ENCODE results near the gene TMEM132E.
A peak's percentile ranks its signal among the peaks of the same experiment; 100 is the strongest.
"Not testable (repeated sequence)": the region's sequence is repeated elsewhere in the genome, so short reads cannot be mapped to it uniquely, and the experiment has no call there.

Gene TMEM132E

DNA sequence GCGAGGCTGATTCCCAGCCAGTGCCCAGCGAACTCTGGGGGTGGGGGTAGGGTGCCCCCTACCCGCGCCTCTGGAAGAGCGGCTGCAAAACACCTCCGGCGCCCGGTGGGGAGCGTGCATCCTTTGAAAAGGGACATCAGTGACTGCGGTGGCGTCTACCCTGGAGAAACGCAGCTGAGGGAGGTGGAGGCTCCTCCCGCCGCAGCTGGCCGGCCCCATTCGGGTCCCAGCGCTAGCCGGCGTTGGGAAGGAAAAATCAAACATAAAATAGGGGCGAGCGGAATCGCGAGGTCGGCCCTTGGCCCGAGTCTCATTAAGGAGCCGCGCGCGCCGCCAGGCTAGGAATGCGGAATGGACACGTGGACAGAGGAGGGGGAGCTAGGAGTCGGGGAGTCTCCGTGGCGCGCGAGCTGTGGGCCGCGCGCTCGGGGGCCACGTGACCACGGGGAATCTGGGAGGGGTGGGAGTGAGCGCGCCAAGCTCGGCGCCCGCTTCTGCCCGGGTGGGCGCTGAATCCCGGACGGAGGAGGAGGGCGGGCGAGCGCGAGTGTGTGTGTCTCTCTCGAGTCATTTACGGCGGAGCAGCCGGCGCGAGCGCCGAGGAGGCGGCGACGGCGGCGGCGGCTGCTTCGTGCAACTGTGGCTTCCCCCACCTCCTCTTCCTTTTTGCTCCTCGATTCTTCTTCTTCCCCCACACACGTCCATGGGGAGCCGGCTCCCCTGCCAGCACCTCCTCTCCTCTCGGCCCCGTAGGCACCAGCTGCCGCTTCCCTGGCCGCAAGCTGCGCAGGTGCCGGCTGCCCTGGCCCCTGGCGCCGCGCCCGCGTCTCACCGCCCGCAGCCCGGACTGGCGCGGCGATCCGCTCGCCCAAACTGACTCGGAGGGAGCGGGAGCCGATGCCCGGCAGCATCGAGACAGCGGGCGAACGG is at the start of gene TMEM132E:
Gene TMEM132E, plus strand, starts transcription at position 566 of the 930 bp plus-strand sequence. CDS start 1,495 bp downstream, outside the sequence.
- DNase-seq, result peak; percentile 66

DNA sequence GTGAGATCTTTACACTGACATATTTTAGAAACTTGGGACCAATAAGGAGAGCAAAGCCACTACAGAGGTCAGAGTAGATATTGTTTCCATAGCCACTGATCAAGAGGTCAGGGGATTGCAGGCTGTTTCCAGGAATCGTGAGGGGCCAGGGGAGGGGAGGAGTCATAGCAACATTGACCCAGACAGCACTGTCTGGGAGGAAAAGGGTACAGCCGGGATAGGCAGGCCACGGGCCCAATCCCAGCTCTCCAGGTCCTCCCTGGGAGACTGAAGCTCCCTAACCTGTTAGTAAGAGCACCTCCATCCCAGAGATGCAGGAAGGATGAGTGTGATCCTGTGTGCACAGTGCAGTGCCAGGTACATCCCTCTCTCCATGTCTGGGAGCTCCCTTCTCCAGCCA is 48.5 kb upstream of the TMEM132E start:
- DNase-seq, result no peak

DNA sequence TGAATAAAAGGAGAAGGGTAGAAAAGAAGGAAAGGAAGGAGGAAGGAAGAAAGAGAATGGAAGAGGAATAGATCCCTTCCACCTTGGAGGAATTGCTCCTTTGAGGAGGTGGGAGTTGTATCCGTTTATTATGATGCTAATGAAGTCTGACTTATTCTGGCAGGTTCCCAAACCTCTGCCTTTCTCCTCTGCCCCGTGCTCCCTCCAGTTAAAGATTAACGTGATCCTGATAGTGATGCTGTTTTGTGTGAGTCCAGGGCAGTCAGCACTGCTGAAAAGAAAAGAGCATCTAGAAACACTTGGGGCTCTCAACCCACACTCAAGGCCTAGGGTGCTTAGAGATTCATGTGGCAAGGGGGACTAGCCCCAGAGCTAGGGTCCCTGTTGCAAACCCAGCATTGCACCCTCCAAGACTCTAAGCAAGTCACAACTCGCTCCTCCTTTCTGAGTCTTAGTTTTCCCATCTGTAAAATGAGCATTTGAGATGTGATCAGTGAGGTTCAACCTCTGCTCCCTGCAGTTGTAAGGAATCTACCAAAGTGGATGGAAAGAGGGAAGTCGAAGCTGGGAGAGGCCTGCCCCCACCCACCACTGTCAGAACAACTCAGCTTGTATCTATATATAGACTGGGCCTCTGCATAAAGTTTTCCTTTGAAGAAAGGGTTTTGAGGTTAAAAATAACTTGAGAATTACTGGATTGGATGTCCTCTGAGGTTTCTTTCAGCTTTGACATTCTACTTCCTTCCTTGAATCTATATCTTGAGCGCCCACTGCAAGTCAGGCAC is 46.9 kb upstream of the TMEM132E start:
- DNase-seq, result no peak

GRCh38 chr17:34533806-34534527 is 45.4 kb upstream of the TMEM132E start:
- DNase-seq, result no peak

DNA sequence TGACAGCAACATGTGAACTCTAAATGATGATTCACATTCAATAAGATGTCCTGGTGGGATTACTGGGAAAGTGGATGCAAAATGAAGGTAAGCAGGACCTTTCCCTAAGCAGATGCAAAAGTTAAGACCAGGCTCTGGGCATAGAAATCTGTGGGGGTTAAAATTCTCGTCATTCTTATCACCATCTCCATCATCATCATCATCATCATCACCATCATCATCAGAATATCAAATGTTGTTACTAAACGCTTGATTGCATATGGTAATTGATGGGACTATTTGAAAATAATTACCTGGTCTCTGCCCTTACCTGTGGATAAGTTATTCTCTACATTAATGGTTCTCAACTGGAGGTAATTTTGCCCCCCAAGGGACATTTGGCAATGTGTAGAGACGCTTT is 41.9 kb upstream of the TMEM132E start:
- DNase-seq, result no peak

DNA sequence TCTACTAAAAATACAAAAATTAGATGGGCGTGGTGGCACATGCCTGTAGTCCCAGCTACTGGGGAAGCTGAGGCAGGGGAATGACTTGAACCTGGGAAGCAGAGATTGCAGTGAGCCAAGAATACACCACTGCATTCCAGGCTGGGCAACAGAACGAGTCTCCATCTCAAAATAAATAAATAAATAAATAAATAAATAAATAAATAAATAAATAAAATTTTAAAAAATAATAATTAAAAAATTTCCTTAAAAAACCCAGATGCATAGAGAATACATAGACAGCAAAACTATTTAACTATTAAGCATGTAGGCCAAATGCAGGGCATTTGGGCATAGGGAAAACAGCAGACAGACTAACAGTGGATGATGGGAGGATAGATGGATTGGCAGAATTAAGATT is 40.8 kb upstream of the TMEM132E start:
- DNase-seq, result not testable (repeated sequence)

GRCh38 chr17:34539881-34540280 is 39.5 kb upstream of the TMEM132E start:
- no peak for DNase-seq

GRCh38 chr17:34542700-34543336 is 36.6 kb upstream of the TMEM132E start:
- DNase-seq, result peak; percentile 25

DNA sequence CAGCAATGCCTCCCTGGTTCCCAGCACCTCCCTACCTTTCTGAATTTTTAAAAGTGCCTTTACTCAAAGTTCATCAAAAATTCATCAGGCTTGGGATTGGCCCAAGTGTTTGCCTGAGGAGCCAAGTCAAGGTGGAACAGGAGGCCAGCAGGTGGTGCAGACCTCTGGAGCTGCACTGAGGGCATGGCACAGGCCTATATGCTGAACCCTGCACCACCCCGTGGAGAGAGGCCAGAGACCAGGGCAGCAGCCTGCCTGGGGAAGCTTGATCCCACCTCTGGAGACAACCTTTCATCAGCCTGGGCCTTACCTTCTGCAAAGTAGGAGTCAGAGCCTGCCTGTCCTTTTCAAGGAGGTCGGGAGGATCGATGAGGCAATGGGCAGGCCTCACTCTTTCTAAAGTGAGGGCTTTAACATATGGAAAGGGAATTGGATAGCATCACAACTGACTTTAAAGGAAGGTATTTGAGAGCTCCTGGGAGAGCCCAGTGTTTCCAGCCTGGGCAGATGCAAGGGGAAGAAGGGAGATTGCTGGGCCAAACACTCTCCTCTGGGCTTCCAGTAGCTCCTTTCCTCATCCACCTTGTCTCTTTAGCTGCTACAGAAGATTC is 31.8 kb upstream of the TMEM132E start:
- DNase-seq, result no peak

GRCh38 chr17:34549966-34550365 is 29.4 kb upstream of the TMEM132E start:
- DNase-seq, result no peak

- DNase-seq, result no peak
These were observed 25.5 kb upstream of the TMEM132E start for GRCh38 chr17:34553907-34554306.

DNA sequence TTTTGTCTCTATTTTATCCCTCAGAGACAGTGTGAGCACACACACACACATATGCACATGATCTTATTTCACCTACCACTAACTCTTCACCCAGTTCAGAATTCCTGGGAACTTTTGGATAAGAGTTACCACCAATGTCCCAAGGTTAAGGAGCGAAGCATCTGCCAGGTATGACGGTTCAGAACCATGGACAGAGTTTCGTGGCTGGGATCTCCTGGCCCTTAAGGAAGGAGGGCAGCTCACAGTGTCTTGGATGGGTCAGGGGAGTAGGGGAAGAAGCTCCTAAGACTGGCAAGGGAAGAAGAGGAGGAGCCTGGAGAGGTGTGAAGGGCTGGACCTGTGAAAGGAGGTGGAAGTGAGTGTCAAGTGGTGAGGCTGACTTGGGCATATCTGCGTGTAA is 23.0 kb upstream of the TMEM132E start:
- no peak for DNase-seq

DNA sequence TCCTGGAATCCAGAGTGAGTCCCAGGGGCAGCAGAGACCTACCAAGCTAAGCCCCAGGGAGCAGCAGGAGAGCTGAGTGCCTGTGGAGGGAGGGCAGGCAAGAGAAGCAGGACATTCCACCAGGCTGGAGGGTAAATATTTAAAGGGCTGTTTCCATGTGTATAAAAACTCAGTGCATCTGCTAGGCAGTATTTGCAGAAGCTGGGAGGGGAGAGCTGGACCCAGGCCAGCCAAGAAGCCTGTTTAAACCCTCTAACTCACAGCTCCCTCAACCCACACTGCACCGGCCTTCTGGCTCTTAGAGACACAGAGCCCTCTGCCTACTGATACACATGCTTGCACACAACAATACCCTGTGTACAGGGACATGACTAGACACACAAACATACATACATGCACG is 22.5 kb upstream of the TMEM132E start:
- DNase-seq, result no peak

- DNase-seq, result no peak
These were observed 18.1 kb upstream of the TMEM132E start for GRCh38 chr17:34561328-34561727.

DNA sequence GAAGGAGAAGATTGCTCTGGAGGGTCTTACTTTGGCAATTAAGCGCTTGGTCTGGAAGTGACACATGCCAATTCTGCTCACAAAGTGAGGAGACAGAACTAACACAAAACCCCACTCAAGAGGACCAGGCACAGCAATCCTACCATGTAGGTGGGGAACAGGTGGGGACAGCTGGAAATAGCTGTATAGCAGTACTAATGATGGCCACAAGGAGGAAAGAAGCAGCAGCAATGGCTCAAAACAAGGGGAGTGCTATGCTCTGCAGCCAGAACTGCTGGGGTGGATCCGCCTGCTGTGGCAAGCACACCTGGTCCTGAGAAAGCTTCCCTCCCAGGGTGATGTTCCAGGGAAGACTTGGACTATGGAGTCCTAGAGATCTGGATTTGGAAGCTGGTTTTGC is 17.0 kb upstream of the TMEM132E start:
- DNase-seq, result no peak

- no peak for DNase-seq
These were observed 13.7 kb upstream of the TMEM132E start for GRCh38 chr17:34565713-34566112.

DNA sequence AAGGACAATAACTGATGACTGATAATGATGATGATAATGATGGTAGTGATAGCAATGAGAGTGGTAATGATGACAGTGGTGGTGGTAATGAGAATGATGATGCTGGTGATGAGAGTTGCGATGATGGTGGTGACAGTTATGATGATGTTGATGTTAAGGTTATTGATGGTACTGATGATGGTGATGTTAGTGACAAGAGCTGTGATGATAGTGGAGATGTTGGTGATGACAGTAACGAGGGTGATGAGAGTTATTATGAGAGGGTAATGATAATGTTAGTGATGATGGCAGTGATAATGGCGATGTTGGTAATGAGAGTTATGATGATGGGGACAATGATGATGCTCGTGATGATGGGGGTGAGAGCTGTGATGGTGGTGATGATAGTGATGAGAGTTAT is 13.2 kb upstream of the TMEM132E start:
- DNase-seq, result no peak

DNA sequence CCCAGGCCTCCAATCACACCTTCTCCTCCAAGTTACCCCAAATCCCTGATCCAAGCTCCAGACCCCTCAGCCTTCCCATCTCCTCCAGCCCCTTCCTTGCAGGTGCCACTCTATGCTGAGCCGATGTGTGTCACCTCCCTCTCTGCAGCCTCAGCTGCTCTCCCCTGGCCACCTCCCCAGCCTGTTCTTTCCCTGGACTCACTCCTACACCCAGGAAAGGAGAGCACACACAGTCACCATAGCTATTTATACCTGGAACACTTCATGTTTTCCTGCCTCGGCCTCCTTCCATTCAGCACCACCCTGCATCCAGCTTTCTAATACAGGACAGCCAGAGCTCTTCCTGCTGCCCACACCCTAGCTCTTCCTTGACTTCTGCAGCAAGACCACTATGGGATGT is 12.5 kb upstream of the TMEM132E start:
- DNase-seq, result no peak

- DNase-seq, result no peak
These were observed 11.5 kb upstream of the TMEM132E start for GRCh38 chr17:34567691-34568465.

DNA sequence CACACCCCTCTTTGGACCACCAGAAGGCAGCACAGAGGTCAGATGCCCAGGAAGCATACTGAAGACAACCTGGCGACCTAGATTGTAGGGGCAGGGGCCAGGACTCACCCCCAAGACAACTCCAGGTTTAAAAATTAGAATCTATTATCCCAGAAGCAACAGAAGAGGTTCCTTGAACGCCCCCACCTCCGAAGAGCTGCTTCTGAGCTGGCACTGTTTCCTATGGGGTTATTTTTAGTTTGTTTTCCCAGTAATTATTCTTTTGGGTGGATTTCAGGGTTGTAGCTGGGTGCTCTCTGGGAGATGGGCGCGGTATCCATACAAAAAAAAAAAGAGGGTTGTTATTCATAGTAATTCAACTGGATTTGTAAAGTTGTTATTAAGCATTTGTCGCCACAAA is 10.4 kb upstream of the TMEM132E start:
- DNase-seq, result no peak

GRCh38 chr17:34569591-34569990 is 9.8 kb upstream of the TMEM132E start:
- no peak for DNase-seq

DNA sequence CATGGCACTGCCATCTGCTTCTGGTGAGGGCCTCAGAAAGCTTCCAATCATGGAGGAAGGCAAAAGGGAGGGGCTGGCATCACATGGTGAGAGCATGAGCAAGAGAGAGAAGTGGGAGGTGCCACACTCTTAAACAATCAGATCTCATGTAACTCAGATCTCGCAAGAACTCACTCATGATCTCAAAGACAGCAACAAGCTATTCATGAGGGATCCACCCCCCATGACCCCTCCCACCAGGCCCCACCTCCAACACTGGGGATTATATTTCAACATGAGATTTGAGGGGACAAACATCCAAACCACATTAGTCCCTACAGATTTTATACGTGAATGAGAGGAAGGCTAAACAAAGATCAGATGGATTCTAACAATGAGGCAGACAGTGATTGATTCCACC is 8.9 kb upstream of the TMEM132E start:
- no peak for DNase-seq
